Cardiac muscle cell (in vitro differentiated cells and primary cell): ENCODE data around the gene SLC39A11. TPM values are rescaled to one million over a fixed set of nuclear protein-coding genes. Genes with fewer than 3 reads are reported as not detected.

Source experiments
- DNase-seq, 2 donors: peaks; one replicate each; pipeline versions ENCODE4 v3.0.0 to v3.0.0-alpha.2; 2010 to 2017; ENCODE audit warnings: low read depth in 1 of 2, low spot score in 1 of 2
- H3K27ac ChIP-seq: fragments of 200-600 bp; sonication (generic); 2 replicates; pipeline ENCODE4 v1.5.1; 2016
- H3K27me3 ChIP-seq: fragments of 200-600 bp; sonication (generic); 2 replicates; pipeline ENCODE4 v1.6.0; 2016; ENCODE audit warnings: control low read depth
- H3K36me3 ChIP-seq: fragments of 200-600 bp; sonication (generic); 2 replicates; pipeline ENCODE4 v1.5.1; 2016; ENCODE audit warnings: control low read depth
- H3K4me1 ChIP-seq: fragments of 200-600 bp; sonication (generic); 2 replicates; pipeline ENCODE4 v1.8.1; 2017; ENCODE audit warnings: low read depth, mild to moderate bottlenecking, mixed run types
- H3K4me3 ChIP-seq: fragments of 200-600 bp; sonication (generic); 2 replicates; pipeline ENCODE4 v1.5.1; 2016; ENCODE audit warnings: mild to moderate bottlenecking
- H3K9me3 ChIP-seq: fragments of 200-600 bp; sonication (generic); 2 replicates; pipeline ENCODE4 v1.5.1; 2017; ENCODE audit warnings: low read depth, mild to moderate bottlenecking, control low read depth
- polyA plus RNA-seq: library from polyadenylated mRNA; unstranded; fragments of >200 nt; fragmentation: Nextera tagmentation; extraction: Ambion mirVana; gene quantifications from 2 replicates; pipeline ENCODE4 v1.2.1, GENCODE V29; 2016
- total RNA-seq: library from RNA; depleted of rRNA; stranded (reverse); fragments of >200 nt; gene quantifications from 2 replicates; pipeline ENCODE4 v1.2.3, GENCODE V29; 2016
- TF ChIP-seq, protein P1 (sequence below): IDR thresholded peaks from 2 replicates; pipeline ENCODE4 v1.5.1; 2012; ENCODE audit warnings: low read depth, mild to moderate bottlenecking, low read length

Gene SLC39A11
- total and polyA plus RNA-seq, 2 experiments from 2014 or later, result 5.9 to 11.7 TPM

DNA sequence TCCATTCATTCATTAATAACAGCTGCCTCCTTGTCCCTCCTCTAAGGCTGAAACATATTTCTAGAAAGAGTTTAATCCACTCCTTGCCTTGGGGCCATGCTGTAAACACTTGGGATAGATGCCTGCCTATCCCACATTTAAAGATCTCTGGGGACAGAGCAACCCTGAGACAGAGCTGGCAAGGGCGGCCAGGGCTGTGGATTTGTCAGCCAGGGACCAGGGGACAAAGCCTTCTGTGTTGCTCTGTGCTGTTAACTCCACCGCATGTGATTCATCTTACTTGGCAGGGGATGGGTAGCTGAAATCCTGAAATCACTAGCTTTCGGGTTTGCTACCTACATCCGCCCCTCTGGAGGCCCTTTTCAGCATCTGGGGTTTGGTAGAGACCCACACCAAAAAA is 392.9 kb downstream of the SLC39A11 start:
- peaks cover 7% of the 10 kb centered on the region for H3K4me1 ChIP-seq
- H3K9me3 ChIP-seq, result no peaks in the 10 kb centered on the region
- no peak overlapping the region for H3K4me3 ChIP-seq
- no peaks in the 10 kb centered on the region for H3K36me3 ChIP-seq
- DNase-seq, result peak in 1 of 2 donors; percentile 70
- H3K27ac ChIP-seq, result no peak overlapping the region
- H3K27me3 ChIP-seq, result no peaks in the 10 kb centered on the region
- TF ChIP-seq, protein P1, sequence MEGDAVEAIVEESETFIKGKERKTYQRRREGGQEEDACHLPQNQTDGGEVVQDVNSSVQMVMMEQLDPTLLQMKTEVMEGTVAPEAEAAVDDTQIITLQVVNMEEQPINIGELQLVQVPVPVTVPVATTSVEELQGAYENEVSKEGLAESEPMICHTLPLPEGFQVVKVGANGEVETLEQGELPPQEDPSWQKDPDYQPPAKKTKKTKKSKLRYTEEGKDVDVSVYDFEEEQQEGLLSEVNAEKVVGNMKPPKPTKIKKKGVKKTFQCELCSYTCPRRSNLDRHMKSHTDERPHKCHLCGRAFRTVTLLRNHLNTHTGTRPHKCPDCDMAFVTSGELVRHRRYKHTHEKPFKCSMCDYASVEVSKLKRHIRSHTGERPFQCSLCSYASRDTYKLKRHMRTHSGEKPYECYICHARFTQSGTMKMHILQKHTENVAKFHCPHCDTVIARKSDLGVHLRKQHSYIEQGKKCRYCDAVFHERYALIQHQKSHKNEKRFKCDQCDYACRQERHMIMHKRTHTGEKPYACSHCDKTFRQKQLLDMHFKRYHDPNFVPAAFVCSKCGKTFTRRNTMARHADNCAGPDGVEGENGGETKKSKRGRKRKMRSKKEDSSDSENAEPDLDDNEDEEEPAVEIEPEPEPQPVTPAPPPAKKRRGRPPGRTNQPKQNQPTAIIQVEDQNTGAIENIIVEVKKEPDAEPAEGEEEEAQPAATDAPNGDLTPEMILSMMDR, result no peak

DNA sequence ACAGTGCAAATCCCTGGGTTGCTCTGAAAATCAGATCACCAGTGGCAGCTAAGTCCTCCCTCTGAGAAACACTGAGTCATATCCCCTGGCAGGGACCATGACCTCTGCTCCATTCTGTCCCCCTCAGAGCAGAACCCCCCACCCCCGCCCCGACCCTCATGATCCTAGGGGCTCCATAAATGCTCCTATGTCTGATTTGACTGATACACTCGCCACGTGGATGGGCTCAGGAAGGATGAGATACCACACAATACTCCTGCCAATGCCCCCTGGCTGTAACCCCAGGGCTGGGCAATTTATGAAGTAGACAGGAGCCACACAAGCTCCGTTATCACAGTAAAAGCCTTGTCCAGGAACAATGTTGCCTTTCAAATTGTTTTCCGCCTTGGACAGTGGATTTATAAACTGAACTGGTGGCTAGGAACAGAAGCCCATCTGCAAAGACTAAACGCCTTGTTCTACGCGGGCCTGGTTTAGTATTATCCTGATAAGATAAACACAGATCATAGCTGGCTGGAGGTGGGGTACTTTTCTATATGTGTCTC is 394.8 kb downstream of the SLC39A11 start:
- peak in 1 of 2 donors; percentile 10 for DNase-seq
- Histone ChIP-seq H3K27ac (peak overlapping the region; percentile 46), H3K27me3 (no peaks in the 10 kb centered on the region), H3K4me3 (no peak overlapping the region), H3K4me1 (peaks cover 7% of the 10 kb centered on the region), H3K9me3 (no peaks in the 10 kb centered on the region), H3K36me3 (no peaks in the 10 kb centered on the region)
- TF ChIP-seq, protein P1, result no peak

DNA sequence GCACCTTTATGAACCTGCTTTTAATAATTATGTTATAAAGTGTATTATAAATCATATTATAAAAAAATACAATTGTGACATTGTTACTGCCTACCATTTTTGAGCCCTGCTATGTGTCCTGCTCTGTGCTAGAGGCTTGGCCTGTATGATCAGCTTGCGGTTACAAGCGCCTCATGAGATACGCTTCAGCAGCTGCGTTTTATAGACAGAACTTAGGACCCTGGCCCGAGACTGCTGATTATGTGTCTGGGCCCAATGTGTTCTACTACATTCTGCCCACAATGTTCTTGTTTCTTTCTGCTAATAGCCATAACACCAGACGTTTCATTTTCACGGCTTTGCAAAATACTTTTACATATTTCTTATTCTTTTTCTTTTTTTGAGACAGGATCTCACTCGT is 395.8 kb downstream of the SLC39A11 start:
- no peak for DNase-seq
- peaks cover 7% of the 10 kb centered on the region for H3K4me1 ChIP-seq
- no peak overlapping the region for H3K27ac ChIP-seq
- no peak overlapping the region for H3K4me3 ChIP-seq
- H3K36me3 ChIP-seq, result no peaks in the 10 kb centered on the region
- TF ChIP-seq, protein P1, result no peak
- no peaks in the 10 kb centered on the region for H3K27me3 ChIP-seq
- no peaks in the 10 kb centered on the region for H3K9me3 ChIP-seq

DNA sequence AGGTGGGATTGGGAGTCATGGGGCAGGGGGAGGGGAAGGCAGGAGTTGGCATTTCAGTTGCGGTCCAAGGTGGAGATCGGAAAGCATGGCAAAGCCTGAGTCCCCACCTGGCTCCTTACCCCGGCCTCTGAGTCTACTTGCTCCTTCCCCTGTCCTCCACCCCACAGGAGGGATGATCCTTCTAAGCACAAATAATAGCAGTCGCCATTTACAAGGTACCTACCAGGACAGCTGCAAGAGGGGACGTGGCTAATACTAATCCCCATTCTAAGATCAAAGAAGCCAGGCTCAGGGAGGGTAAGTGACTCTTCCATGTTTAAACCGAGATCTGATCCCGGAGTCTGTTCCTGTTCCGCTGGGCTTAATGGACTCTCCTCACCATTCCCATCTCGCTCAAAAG is 396.3 kb downstream of the SLC39A11 start:
- H3K36me3 ChIP-seq, result no peaks in the 10 kb centered on the region
- no peak for DNase-seq
- H3K9me3 ChIP-seq, result no peaks in the 10 kb centered on the region
- no peak overlapping the region for H3K27ac ChIP-seq
- peaks cover 7% of the 10 kb centered on the region for H3K4me1 ChIP-seq
- no peaks in the 10 kb centered on the region for H3K27me3 ChIP-seq
- H3K4me3 ChIP-seq, result no peak overlapping the region
- TF ChIP-seq, protein P1, result no peak

DNA sequence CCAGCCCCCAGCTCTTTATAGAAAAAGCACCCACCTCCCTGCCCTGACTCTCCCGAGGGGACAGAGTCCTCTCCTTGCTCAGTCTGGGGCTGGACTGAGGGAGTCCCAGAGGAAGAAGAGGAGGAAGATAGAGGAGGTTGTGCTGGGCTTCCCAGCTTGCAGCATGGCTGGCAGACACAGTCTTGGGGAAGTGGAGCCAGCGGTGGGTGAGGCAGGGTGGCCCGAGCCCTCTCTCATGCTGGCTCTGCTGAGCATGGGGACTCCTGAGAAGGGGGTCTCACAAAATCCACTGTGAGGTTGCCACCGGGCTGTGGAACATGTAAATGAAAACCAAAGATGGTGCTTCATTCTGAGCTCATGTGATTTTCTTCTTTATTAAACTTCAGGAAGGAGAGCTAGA is 398.5 kb downstream of the SLC39A11 start:
- no peaks in the 10 kb centered on the region for H3K36me3 ChIP-seq
- H3K9me3 ChIP-seq, result no peaks in the 10 kb centered on the region
- TF ChIP-seq, protein P1, result no peak
- H3K27me3 ChIP-seq, result no peaks in the 10 kb centered on the region
- DNase-seq, result no peak
- no peak overlapping the region for H3K4me3 ChIP-seq
- no peak overlapping the region for H3K27ac ChIP-seq
- H3K4me1 ChIP-seq, result peaks cover 12% of the 10 kb centered on the region
